CD8-positive, alpha-beta memory T cell (primary cell): ENCODE data around the gene ESPNL. TPM values are rescaled to one million over a fixed set of nuclear protein-coding genes. Genes with fewer than 3 reads are reported as not detected.

Experiments
- CTCF ChIA-PET: fragments of 350-600 bp; sonication (Branson Sonifier 250); formaldehyde crosslinking; loops from one replicate; lab custom pipeline; 2021; ENCODE audit warnings: antibody characterized with exemption; lab: Charles Lee
- POLR2A ChIA-PET: fragments of 350-600 bp; sonication (Branson Sonifier 250); formaldehyde crosslinking; loops from one replicate; lab custom pipeline; 2021; ENCODE audit warnings: antibody characterized with exemption; lab: Charles Lee
- DNase-seq, 5 donors: peaks; one replicate each; pipeline versions ENCODE4 v3.0.0 to v3.0.0-alpha.2; 2020 to 2022; ENCODE audit warnings: mixed read lengths in 1 of 5
- H3K27ac ChIP-seq: one replicate; pipeline ENCODE4 v1.7.0; 2013; ENCODE audit warnings: low read depth, mild to moderate bottlenecking, low read length, moderate library complexity
- H3K27me3 ChIP-seq: 2 replicates; pipeline ENCODE4 v1.7.0; 2013; ENCODE audit warnings: low read length, mild to moderate bottlenecking; ENCODE audit not compliant: insufficient read depth, poor library complexity, severe bottlenecking
- H3K36me3 ChIP-seq: 2 replicates; pipeline ENCODE4 v1.7.0; 2013; ENCODE audit warnings: mild to moderate bottlenecking, low read length, moderate library complexity; ENCODE audit not compliant: insufficient read depth
- H3K4me1 ChIP-seq: 2 replicates; pipeline ENCODE4 v1.7.0; 2013; ENCODE audit warnings: mild to moderate bottlenecking, low read length, moderate library complexity; ENCODE audit not compliant: insufficient read depth
- H3K4me3 ChIP-seq: 2 replicates; pipeline ENCODE4 v1.7.0; 2013; ENCODE audit warnings: mild to moderate bottlenecking, low read length
- H3K9me3 ChIP-seq: 2 replicates; pipeline ENCODE4 v1.7.0; 2013; ENCODE audit warnings: mild to moderate bottlenecking, low read length
- H3K27ac Mint-ChIP-seq, 8 donors: one replicate each; pipeline ENCODE4 v1.8.0; 2020 to 2021; ENCODE audit warnings: mixed read lengths in 8 of 8, mild to moderate bottlenecking in 6 of 8, inconsistent platforms in 3 of 8, moderate library complexity in 3 of 8
- H3K27me3 Mint-ChIP-seq, 2 donors: one replicate each; pipeline ENCODE4 v1.8.0; 2020 to 2021; ENCODE audit warnings: mixed read lengths in 2 of 2, mild to moderate bottlenecking in 1 of 2, moderate library complexity in 1 of 2
- H3K36me3 Mint-ChIP-seq, 3 donors: one replicate each; pipeline ENCODE4 v1.8.0; 2020 to 2021; ENCODE audit warnings: mixed read lengths in 3 of 3, inconsistent platforms in 1 of 3, mild to moderate bottlenecking in 1 of 3
- H3K4me1 Mint-ChIP-seq, 3 donors: one replicate each; pipeline ENCODE4 v1.8.0; 2020 to 2021; ENCODE audit warnings: mixed read lengths in 3 of 3, inconsistent platforms in 1 of 3, mild to moderate bottlenecking in 1 of 3
- H3K4me3 Mint-ChIP-seq, 7 donors: one replicate each; pipeline ENCODE4 v1.8.0; 2020 to 2021; ENCODE audit warnings: mixed read lengths in 7 of 7, mild to moderate bottlenecking in 6 of 7, moderate library complexity in 4 of 7, inconsistent platforms in 2 of 7
- H3K9me3 Mint-ChIP-seq, 5 donors: one replicate each; pipeline ENCODE4 v1.8.0; 2020 to 2022; ENCODE audit warnings: mixed read lengths in 5 of 5, mild to moderate bottlenecking in 3 of 5, moderate library complexity in 2 of 5, inconsistent platforms in 1 of 5
- polyA plus RNA-seq: library from polyadenylated mRNA; unstranded; fragments of 300-500 nt; fragmentation: Illumina TruSeq; gene quantifications from one replicate; pipeline ENCODE4 v1.2.3, GENCODE V29; 2021
- total RNA-seq, 2 experiments: library from RNA; stranded (reverse); gene quantifications; one replicate each; pipeline ENCODE4 v1.2.3, GENCODE V29; 2021

The ESPNL gene
- total and polyA plus RNA-seq, 3 experiments from 2014 or later, result not detected

DNA sequence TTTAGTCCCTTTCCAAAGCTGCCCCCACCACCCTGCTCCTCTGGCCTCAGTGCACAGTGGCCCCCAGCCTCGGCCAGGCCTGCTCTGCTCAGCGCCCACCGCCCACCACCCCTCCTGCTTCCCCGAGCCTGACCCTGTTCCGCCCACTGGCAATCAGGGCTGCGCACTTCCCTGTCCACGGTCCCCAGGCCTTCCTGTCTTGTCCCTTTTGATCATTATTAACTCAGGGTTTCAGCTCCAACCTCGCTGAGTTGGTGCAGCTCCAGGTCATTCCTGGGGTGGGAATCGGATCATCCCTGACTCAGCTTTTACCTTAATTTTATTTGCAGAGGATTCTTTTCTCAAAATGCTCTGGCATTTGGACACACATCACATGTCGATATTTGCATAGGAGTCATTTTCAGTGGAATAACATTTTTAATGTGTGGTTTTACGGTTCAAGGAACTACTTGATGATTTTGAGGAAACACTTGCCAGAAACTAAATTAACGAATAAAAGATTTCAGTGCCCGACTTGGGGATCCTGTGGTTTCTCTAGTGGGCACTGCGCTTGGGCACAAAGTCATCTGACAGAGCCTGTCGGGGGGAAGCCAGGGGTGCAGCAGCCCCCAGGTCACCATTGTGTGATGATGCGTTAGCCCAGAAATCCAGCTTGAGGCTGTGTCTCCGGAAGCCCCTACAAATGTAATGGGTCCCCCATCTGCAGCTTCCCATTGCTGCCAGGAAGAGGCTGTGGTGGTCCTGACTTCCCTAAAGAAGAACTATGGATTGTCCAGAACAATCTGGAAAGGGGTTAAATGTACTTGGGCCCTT is 1.0 kb upstream of the ESPNL start:
- H3K4me3 Mint-ChIP-seq, result no peak overlapping the region
- POLR2A ChIA-PET, result interaction anchor here (0.5 kb wide), 1 partner anchor 13 kb away, joined by 3 read pairs; no protein-coding TSS in a partner anchor

DNA sequence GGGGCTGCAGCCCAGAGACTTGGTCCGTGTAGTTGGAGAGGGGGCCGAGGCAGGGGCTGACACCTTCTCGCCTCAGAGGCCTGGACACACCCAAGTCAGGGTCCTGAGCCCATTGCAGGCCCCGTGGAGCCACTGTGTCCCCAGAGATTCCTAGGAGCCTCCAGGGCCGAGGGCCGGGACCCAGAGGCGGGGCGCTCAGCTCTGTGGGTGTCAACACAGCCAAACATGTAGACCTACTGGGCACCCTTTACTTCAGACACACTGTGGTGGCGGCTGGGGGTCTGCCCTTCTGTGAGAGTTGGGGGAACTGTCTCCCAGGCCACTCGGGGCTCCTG is 459 bp upstream of the ESPNL start:
- Mint-ChIP-seq H3K27ac (no peak overlapping the region), H3K4me3 (no peak overlapping the region), H3K9me3 (no peaks in the 10 kb centered on the region), H3K36me3 (peaks cover 0 to 8% (median 0%) of the 10 kb centered on the region in 3 donors), H3K4me1 (no peaks in the 10 kb centered on the region), H3K27me3 (no peaks in the 10 kb centered on the region)
- DNase-seq, result no peak
- H3K27ac ChIP-seq, result no peak overlapping the region
- no peaks in the 10 kb centered on the region for H3K27me3 ChIP-seq
- no peaks in the 10 kb centered on the region for H3K9me3 ChIP-seq
- POLR2A ChIA-PET, result interaction anchor here (0.5 kb wide), 1 partner anchor 13 kb away, joined by 3 read pairs; no protein-coding TSS in a partner anchor
- CTCF ChIA-PET, result no interaction called here
- no peak overlapping the region for H3K4me3 ChIP-seq
- H3K4me1 ChIP-seq, result no peaks in the 10 kb centered on the region
- H3K36me3 ChIP-seq, result no peaks in the 10 kb centered on the region

More for the DNA sequence above, 1.0 kb upstream of the ESPNL start:
- no peaks in the 10 kb centered on the region for H3K27me3 ChIP-seq
- no peaks in the 10 kb centered on the region for H3K4me1 Mint-ChIP-seq
- no peaks in the 10 kb centered on the region for H3K4me1 ChIP-seq
- H3K9me3 ChIP-seq, result no peaks in the 10 kb centered on the region
- peak overlapping the region in 1 of 8 donors; percentile 60 for H3K27ac Mint-ChIP-seq
- peaks cover 0 to 8% (median 0%) of the 10 kb centered on the region in 3 donors for H3K36me3 Mint-ChIP-seq
- H3K27ac ChIP-seq, result no peak overlapping the region
- H3K4me3 ChIP-seq, result no peak overlapping the region
- no peaks in the 10 kb centered on the region for H3K9me3 Mint-ChIP-seq
- H3K27me3 Mint-ChIP-seq, result no peaks in the 10 kb centered on the region
- no peaks in the 10 kb centered on the region for H3K36me3 ChIP-seq
- no peak for DNase-seq
- CTCF ChIA-PET, result no interaction called here

DNA sequence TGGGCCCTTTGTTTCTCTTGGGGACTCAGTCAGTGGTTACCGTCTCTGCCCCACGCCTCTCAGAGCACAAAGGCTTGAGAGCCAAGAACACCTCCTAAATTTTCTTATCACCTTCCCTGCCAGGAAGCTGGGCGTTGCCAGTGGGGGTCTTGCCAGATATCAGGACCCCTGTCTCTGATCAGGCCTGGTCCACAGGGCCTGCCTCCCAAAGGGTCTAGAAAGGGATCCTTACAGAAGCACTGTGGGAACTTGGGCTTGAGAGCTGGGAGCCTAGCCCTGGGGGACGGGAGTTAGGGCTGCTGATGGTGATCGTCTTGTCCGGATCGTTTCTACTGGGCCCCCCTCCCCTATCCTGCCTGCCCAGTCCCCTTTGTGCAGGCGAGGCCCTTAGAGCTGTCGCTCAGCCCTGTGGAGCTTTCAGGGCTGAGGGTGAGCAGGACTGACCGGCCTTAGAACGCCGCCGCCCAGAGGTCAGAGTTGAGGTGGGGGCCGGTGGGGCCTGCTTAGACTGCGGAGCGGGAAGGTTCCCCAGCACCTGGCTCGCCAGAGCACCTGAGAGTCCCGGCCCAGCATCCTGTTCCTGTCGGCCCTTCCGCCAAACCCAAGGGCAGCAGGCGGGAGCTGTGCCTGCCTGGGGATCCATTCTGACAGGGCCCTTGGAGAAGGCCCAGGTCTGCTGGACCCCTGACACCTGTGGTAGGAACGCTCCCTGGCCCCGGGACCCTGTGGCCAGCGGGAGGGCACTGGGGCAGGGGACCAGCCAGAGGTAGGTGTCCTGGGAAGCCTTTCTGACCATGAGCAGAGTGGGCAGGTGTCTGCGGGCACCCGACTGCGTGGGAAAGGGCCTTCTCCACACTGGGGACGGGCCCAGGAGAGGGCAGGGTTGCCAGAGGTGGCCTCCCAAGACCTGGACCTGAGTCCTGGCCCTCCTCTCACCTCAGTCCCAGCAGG is 956 bp downstream of the ESPNL start:
- no peak overlapping the region for H3K4me3 Mint-ChIP-seq
- no peaks in the 10 kb centered on the region for H3K9me3 ChIP-seq
- H3K4me3 ChIP-seq, result no peak overlapping the region
- H3K27me3 Mint-ChIP-seq, result no peaks in the 10 kb centered on the region
- no peaks in the 10 kb centered on the region for H3K4me1 Mint-ChIP-seq
- no peaks in the 10 kb centered on the region for H3K27me3 ChIP-seq
- no peaks in the 10 kb centered on the region for H3K36me3 ChIP-seq
- no peak overlapping the region for H3K27ac Mint-ChIP-seq
- POLR2A ChIA-PET, result no interaction called here
- no peaks in the 10 kb centered on the region for H3K4me1 ChIP-seq
- H3K36me3 Mint-ChIP-seq, result peaks cover 0 to 2% (median 0%) of the 10 kb centered on the region in 3 donors
- CTCF ChIA-PET, result no interaction called here
- no peaks in the 10 kb centered on the region for H3K9me3 Mint-ChIP-seq
- no peak for DNase-seq
- H3K27ac ChIP-seq, result no peak overlapping the region

DNA sequence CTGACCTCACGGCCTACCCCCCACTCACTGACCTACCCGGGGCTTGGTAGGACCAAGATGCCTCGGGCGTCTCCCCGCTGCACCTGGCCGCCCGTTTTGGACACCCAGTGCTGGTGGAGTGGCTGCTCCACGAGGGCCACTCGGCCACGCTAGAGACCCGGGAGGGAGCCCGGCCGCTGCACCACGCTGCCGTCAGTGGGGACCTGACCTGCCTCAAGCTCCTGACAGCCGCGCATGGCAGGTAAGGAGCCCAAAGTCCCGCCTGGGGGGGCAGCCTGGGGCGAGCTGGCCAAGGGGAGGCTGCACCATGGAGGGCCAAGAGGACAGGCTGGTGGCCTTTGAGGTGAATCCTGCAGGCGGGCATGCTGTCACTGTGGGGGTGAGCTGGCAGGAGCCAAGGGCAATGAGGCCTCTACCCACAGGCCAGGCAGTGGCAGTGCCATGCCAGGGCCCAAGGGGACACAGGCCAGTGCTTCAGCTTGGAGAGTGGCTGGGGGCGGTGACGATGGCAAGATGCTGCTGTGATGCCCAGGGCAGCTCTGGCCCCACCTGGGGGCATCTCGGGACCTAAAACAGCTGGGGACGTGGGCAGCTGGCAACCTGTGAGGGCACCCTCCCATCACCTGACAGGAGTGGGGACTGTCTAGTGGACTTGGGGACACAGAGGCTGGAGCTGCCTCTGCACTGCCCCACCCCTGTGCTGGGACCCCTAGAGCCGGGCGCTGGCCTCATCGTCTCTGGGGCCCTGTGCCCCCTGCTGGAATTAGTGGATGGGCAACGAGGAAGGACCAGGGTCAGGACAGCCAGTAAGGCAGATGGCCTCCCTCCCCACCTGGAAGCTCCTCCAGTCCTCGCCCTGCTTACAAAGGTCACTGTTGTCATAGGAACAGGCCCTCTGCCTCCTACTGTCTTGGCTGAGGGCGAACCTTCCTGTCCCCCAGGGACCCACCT is 2.0 kb downstream of the ESPNL start:
- Histone ChIP-seq H3K27me3 (no peaks in the 10 kb centered on the region), H3K4me1 (no peaks in the 10 kb centered on the region), H3K4me3 (no peak overlapping the region), H3K36me3 (no peaks in the 10 kb centered on the region), H3K27ac (no peak overlapping the region), H3K9me3 (no peaks in the 10 kb centered on the region)
- Mint-ChIP-seq H3K27ac (no peak overlapping the region), H3K4me3 (no peak overlapping the region), H3K27me3 (no peaks in the 10 kb centered on the region), H3K9me3 (no peaks in the 10 kb centered on the region), H3K36me3 (no peaks in the 10 kb centered on the region), H3K4me1 (no peaks in the 10 kb centered on the region)
- CTCF ChIA-PET, result no interaction called here
- POLR2A ChIA-PET, result no interaction called here
- no peak for DNase-seq

DNA sequence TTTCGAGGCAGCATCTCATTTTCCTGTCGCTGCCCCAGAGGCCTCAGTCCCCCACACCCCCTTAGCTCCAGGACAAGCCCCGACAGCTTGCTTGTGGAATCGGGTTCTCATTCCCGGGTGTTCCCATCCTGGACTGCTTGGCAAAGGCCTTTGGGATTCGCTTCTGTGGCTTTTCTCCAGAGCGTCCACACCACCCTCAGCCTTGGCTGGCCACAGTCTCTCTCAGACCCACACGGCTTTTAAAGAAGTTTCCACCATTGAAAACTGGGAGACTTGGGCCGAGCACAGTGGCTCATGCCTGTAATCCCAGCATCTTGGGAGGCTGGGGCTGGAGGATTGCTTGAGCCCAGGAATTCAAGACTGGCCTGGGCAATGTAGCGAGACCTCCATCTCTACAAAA is 2.7 kb downstream of the ESPNL start:
- Histone ChIP-seq H3K4me3 (no peak overlapping the region), H3K27me3 (no peaks in the 10 kb centered on the region), H3K27ac (no peak overlapping the region), H3K9me3 (no peaks in the 10 kb centered on the region), H3K36me3 (no peaks in the 10 kb centered on the region), H3K4me1 (no peaks in the 10 kb centered on the region)
- H3K9me3 Mint-ChIP-seq, result no peaks in the 10 kb centered on the region
- H3K4me3 Mint-ChIP-seq, result no peak overlapping the region
- POLR2A ChIA-PET, result no interaction called here
- H3K36me3 Mint-ChIP-seq, result no peaks in the 10 kb centered on the region
- CTCF ChIA-PET, result no interaction called here
- no peaks in the 10 kb centered on the region for H3K27me3 Mint-ChIP-seq
- H3K27ac Mint-ChIP-seq, result no peak overlapping the region
- DNase-seq, result no peak
- peaks cover 0 to 5% (median 0%) of the 10 kb centered on the region in 3 donors for H3K4me1 Mint-ChIP-seq

DNA sequence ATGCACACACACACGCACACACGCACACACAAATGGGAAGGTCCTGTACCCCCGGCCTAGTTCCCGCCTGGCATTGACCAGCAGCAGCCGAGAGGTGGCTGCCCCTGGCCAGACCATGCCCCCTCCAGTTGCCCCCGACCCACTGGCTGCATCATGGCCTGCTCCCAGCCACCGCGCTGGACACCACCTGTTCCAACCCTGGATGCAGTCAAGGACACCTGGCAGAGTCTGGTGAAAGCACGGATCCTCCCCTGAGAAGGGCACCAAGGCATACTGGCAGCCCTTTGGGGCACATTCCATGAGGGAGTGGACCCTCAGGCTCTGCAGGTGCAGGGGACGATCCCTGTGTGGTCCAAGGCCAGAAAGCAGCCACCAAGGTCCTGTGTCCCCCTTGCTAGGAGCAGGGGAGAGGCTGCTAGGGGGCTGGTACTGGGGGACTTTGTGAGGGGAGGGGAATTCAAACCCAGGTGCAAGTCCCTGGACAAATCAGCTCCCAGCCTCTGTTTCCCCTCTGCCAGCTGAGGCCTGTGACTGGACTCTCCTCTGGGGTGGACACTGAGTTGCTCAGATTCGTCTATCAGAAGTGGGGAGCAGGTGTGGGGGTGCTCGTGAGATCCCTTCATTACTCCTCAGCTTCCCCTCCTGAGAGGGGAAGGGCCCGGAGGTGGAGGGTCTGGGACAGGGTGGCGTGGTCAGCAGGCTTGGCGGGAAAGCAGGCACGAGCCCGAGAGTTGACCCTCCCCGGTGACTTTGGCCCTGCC is 3.5 kb downstream of the ESPNL start:
- Histone ChIP-seq H3K27ac (no peak overlapping the region), H3K4me3 (no peak overlapping the region), H3K36me3 (no peaks in the 10 kb centered on the region), H3K4me1 (no peaks in the 10 kb centered on the region), H3K27me3 (no peaks in the 10 kb centered on the region), H3K9me3 (no peaks in the 10 kb centered on the region)
- POLR2A ChIA-PET, result no interaction called here
- Mint-ChIP-seq H3K36me3 (no peaks in the 10 kb centered on the region), H3K4me1 (peaks cover 0 to 9% (median 0%) of the 10 kb centered on the region in 3 donors), H3K27me3 (no peaks in the 10 kb centered on the region), H3K27ac (no peak overlapping the region), H3K9me3 (no peaks in the 10 kb centered on the region), H3K4me3 (no peak overlapping the region)
- CTCF ChIA-PET, result no interaction called here
- DNase-seq, result no peak

DNA sequence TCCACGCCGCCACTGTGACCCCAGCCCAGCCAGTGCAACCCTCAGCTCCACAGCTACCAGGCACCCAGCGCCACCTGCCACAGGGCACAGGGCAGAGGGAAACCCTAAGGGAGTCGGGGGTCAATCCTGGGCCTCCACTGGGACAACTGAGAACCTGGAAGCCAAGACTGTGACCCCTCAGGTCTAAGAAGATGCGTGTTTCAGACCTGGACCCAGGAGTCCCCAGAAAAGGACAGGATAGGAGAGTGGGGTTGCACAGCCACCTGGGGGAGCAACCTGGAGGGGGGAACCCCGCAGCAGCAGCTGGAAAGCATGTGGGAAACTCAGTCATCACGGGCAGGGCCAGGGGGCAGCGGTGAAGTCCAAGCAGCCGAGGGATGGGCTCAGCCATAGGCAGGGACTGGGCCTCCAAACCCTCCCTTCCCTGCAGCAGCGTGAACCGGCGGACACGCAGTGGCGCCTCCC is 4.1 kb downstream of the ESPNL start:
- H3K36me3 Mint-ChIP-seq, result no peaks in the 10 kb centered on the region

More for the DNA sequence above, 4.1 kb downstream of the ESPNL start:
- H3K4me1 ChIP-seq, result no peaks in the 10 kb centered on the region
- no peaks in the 10 kb centered on the region for H3K36me3 ChIP-seq
- H3K27me3 ChIP-seq, result no peaks in the 10 kb centered on the region
- Mint-ChIP-seq H3K4me1 (peaks cover 0 to 15% (median 0%) of the 10 kb centered on the region in 3 donors), H3K27me3 (no peaks in the 10 kb centered on the region), H3K27ac (no peak overlapping the region), H3K9me3 (no peaks in the 10 kb centered on the region), H3K4me3 (no peak overlapping the region)
- no peaks in the 10 kb centered on the region for H3K9me3 ChIP-seq
- no peak overlapping the region for H3K27ac ChIP-seq
- POLR2A ChIA-PET, result no interaction called here
- no peak for DNase-seq
- CTCF ChIA-PET, result no interaction called here
- H3K4me3 ChIP-seq, result no peak overlapping the region
